K562 (cell line): Measurements from ENCODE around the gene DAPK3. TPM values are rescaled to one million over a fixed set of nuclear protein-coding genes. Genes with fewer than 3 reads are reported as not detected.

Experiments used
- AFF4 ChIP-seq: sonication (generic); formaldehyde crosslinking; IDR thresholded peaks from 2 replicates; pipeline ENCODE4 v1.8.0; 2023; ENCODE audit warnings: mild to moderate bottlenecking, missing genetic modification reagents
- ARID1B ChIP-seq: fragments of 450-650 bp; IDR thresholded peaks from 2 replicates; pipeline ENCODE4 v1.6.1; 2016; ENCODE audit warnings: antibody characterized with exemption, mild to moderate bottlenecking, inconsistent platforms
- HDAC1 ChIP-seq, 2 experiments: fragments of 450-650 bp; IDR thresholded peaks; 2 replicates each; pipeline ENCODE4 v1.6.1; 2016 to 2017; ENCODE audit warnings: inconsistent platforms in 1 of 2, mild to moderate bottlenecking in 1 of 2, moderate library complexity in 1 of 2
- JUND ChIP-seq, 2 experiments: IDR thresholded peaks; 2 replicates in 1 of 2; 3 replicates in 1 of 2; pipeline ENCODE4 v1.6.1; 2011; ENCODE audit warnings: borderline replicate concordance in 2 of 2, low read depth in 2 of 2, low read length in 2 of 2, improper control_type of control experiment in 1 of 2, missing biosample characterization in 1 of 2, missing genetic modification characterization in 1 of 2, missing genetic modification reagents in 1 of 2
- KLF13 ChIP-seq: fragments of 450-650 bp; IDR thresholded peaks from 2 replicates; pipeline ENCODE4 v1.6.1; 2016; ENCODE audit warnings: missing genetic modification characterization, low read depth, mild to moderate bottlenecking, missing compliant biosample characterization, moderate library complexity, borderline replicate concordance
- MCM5 ChIP-seq: fragments of 450-650 bp; IDR thresholded peaks from 2 replicates; pipeline ENCODE4 v1.6.1; 2016; ENCODE audit warnings: low read depth
- NCOA4 ChIP-seq: fragments of 450-650 bp; IDR thresholded peaks from 2 replicates; pipeline ENCODE4 v1.6.1; 2018; ENCODE audit warnings: mild to moderate bottlenecking; ENCODE audit not compliant: partially characterized antibody
- NFATC3 ChIP-seq: fragments of 450-650 bp; IDR thresholded peaks from 2 replicates; pipeline ENCODE4 v1.6.1; 2017; ENCODE audit warnings: mild to moderate bottlenecking
- RBFOX2 ChIP-seq: fragments of 200-400 bp; formaldehyde crosslinking; IDR thresholded peaks from 2 replicates; pipeline ENCODE4 v1.6.1; 2017; ENCODE audit warnings: low read depth, mild to moderate bottlenecking, low read length, moderate library complexity
- RCOR1 ChIP-seq, 2 experiments: IDR thresholded peaks; 2 replicates each; pipeline ENCODE4 v1.6.1; 2012; ENCODE audit warnings: low read depth in 2 of 2, low read length in 2 of 2, borderline replicate concordance in 1 of 2, improper control_type of control experiment in 1 of 2
- SOX6 ChIP-seq: fragments of 450-650 bp; IDR thresholded peaks from 2 replicates; pipeline ENCODE4 v1.6.1; 2014; ENCODE audit warnings: mild to moderate bottlenecking
- SP2 ChIP-seq: IDR thresholded peaks from 2 replicates; pipeline ENCODE4 v1.6.1; 2011; ENCODE audit warnings: mild to moderate bottlenecking, low read depth, low read length, moderate library complexity; ENCODE audit not compliant: poor library complexity, severe bottlenecking; ENCODE audit errors: extremely low read depth
- ZNF133 ChIP-seq: fragments of 250-450 bp; sonication (Bioruptor Pico); IDR thresholded peaks from 2 replicates; pipeline ENCODE4 v1.4.0; 2020; ENCODE audit warnings: mild to moderate bottlenecking
- polyA plus RNA-seq, 8 experiments: library from polyadenylated mRNA; depleted of rRNA in 4 of 8; stranded (reverse) in 5 of 8; unstranded in 3 of 8; fragments of >200 nt; fragmentation: Nextera tagmentation in 2 of 8; fragmentation: Illumina TruSeq in 1 of 8; extraction: Ambion mirVana in 2 of 8; extraction: Trizol in 1 of 8; gene quantifications; 2 replicates each; pipeline versions ENCODE4 v1.2.1 to v1.2.3, GENCODE V29; 2011 to 2014; ENCODE audit warnings: inconsistent platforms in 1 of 8, missing spikeins in 1 of 8
- total RNA-seq, 7 experiments: library from RNA; depleted of rRNA in 6 of 7; stranded (reverse); fragments of >200 nt in 6 of 7; fragmentation: Illumina TruSeq in 2 of 7; extraction: Trizol in 2 of 7; gene quantifications; 2 replicates each; pipeline versions ENCODE4 v1.2.1 to v1.2.3, GENCODE V29; 2011 to 2021; ENCODE audit warnings: low replicate concordance in 1 of 7
- TF ChIP-seq, protein P1 (sequence below), 2 experiments: fragments of 450-650 bp; IDR thresholded peaks; 2 replicates each; pipeline ENCODE4 v1.6.1; 2016; ENCODE audit warnings: mild to moderate bottlenecking in 2 of 2, borderline replicate concordance in 1 of 2, low read depth in 1 of 2, moderate library complexity in 1 of 2

Gene DAPK3
- total and polyA plus RNA-seq, 9 of the 15 experiments (the other 6 are each of a cell fraction or from before 2014, with no cell fraction given), result 0.14 to 63.4 (median 25.0) TPM

GRCh38 chr19:3986260-3987041, 15.6 kb upstream of the DAPK3 start (continued):
- 0 out of 2 replicates have a peak, but pooled peaks have one; percentile 33 for TF ChIP-seq AFF4 (CRISPR knock-in tag)
- TF ChIP-seq NCOA4, result no peak
- TF ChIP-seq NFATC3, result no peak
- TF ChIP-seq HDAC1 (IDR thresholded peaks at IDR 0.05), result peak in 1 of 2 experiments; percentile 14; a peak in 1 of 4 replicates
- no peak for TF ChIP-seq KLF13 (tag)
- TF ChIP-seq SP2, result no peak
- no peak for TF ChIP-seq RCOR1 (IDR thresholded peaks at IDR 0.05; ENCODE audit: borderline replicate concordance in 1 of 2, low read depth in 2 of 2, low read length in 2 of 2)
- TF ChIP-seq, protein P1, sequence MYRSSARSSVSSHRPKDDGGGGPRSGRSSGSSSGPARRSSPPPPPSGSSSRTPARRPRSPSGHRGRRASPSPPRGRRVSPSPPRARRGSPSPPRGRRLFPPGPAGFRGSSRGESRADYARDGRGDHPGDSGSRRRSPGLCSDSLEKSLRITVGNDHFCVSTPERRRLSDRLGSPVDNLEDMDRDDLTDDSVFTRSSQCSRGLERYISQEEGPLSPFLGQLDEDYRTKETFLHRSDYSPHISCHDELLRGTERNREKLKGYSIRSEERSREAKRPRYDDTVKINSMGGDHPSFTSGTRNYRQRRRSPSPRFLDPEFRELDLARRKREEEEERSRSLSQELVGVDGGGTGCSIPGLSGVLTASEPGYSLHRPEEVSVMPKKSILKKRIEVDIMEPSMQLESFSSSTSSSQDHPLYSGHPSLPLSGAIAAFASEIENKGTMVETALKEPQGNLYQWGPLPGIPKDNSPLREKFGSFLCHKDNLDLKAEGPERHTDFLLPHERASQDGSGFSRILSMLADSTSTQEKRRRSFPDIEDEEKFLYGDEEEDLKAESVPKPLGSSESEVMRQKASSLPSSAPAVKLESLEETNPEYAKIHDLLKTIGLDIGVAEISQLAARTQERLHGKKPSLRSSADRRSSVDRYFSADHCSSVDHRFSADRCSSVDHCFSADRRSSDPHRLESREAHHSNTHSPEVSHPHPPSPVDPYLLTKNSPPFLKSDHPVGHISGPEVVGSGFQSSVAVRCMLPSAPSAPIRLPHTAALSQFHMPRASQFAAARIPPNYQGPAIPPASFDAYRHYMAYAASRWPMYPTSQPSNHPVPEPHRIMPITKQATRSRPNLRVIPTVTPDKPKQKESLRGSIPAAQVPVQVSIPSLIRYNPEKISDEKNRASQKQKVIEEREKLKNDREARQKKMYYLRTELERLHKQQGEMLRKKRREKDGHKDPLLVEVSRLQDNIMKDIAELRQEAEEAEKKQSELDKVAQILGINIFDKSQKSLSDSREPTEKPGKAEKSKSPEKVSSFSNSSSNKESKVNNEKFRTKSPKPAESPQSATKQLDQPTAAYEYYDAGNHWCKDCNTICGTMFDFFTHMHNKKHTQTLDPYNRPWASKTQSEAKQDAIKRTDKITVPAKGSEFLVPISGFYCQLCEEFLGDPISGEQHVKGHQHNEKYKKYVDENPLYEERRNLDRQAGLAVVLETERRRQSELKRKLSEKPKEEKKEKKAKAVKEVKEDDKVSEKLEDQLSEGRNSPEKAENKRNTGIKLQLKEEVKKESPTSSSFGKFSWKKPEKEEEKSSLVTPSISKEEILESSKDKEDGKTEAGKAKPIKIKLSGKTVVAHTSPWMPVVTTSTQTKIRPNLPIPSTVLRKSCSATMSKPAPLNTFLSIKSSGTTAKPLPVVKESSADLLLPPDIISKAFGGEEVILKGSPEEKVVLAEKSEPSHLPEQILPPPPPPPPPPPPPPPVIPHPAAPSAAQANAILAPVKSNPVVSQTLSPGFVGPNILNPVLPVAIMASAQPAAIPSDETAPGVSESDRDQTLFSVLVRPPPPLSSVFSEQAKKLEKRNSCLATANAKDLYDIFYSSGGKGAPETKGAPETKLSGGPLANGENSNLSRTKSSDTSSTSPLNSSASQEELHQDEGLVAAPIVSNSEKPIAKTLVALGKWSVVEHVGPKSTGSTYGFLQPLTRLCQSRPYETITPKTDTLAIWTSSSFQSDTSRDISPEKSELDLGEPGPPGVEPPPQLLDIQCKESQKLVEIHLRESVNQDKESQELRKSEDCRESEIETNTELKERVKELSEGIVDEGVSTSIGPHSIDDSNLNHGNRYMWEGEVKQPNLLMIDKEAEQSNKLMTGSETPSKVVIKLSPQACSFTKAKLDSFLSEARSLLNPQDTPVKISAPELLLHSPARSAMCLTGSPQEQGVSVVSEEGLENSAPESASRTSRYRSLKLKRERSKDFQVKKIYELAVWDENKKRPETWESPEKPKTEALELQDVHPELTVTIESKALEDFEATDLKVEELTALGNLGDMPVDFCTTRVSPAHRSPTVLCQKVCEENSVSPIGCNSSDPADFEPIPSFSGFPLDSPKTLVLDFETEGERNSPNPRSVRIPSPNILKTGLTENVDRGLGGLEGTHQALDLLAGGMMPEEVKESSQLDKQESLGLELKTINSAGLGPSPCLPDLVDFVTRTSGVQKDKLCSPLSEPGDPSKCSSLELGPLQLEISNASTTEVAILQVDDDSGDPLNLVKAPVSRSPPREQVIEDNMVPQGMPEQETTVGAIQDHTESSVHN (IDR thresholded peaks at IDR 0.05; ENCODE audit: borderline replicate concordance in 1 of 2, low read depth in 1 of 2), result no peak
- TF ChIP-seq JUND (IDR thresholded peaks at IDR 0.05; ENCODE audit: borderline replicate concordance, low read depth, low read length), result 0 out of 2 replicates have a peak, but pooled peaks have one; percentile 35
- no peak; the same call in 2 of the 3 replicates for TF ChIP-seq JUND (tag; IDR thresholded peaks at IDR 0.05; ENCODE audit: borderline replicate concordance, low read depth, low read length)
- TF ChIP-seq RBFOX2, result no peak
- TF ChIP-seq ARID1B, result peak; percentile 35; the same call in 1 of the 2 replicates
- TF ChIP-seq ZNF133 (CRISPR knock-in tag), result no peak
- TF ChIP-seq MCM5, result no peak
- 0 out of 2 replicates have a peak, but pooled peaks have one; percentile 22 for TF ChIP-seq SOX6
